ENCODE measurements around the gene TNRC6C. TPM values are rescaled to one million over a fixed set of nuclear protein-coding genes. Genes with fewer than 3 reads are reported as not detected.

TNRC6C gene
- total and polyA plus RNA-seq, 12 donors, result 2.2 to 31.4 (median 24.2) TPM

GRCh38 chr17:78037280-78037679, 78.8 kb downstream of the TNRC6C start:
- Histone ChIP-seq H3K4me1 (peaks cover 3 to 44% (median 28%) of the 10 kb centered on the region in 9 donors), H3K9me3 (no peaks in the 10 kb centered on the region), H3K36me3 (peaks cover 0 to 61% (median 6%) of the 10 kb centered on the region in 9 donors), H3K27me3 (no peaks in the 10 kb centered on the region), H3K27ac (no peak overlapping the region), H3K4me3 (no peak overlapping the region)
- WGBS, 2 donors, result 88 to 99% methylated on average over 7 of the region's 7 CpGs
- no peak for TF ChIP-seq CTCF (IDR thresholded peaks at IDR 0.05)
- DNase-seq (no peak), ATAC-seq (no peak)
- intact Hi-C loops (cut with DNase I), result no loop called here

GRCh38 chr17:78038748-78039288, 80.3 kb downstream of the TNRC6C start:
- WGBS, 2 donors, result 71 to 81% methylated on average over 11 of the region's 11 CpGs
- DNase-seq (no peak), ATAC-seq (peak in 3 of 8 donors; percentile 21 to 35 (median 23))
- H3K4me3 ChIP-seq, result no peak overlapping the region
- TF ChIP-seq CTCF (IDR thresholded peaks at IDR 0.05), result no peak
- no peaks in the 10 kb centered on the region for H3K9me3 ChIP-seq
- peak overlapping the region in 1 of 10 donors; percentile 91 for H3K27ac ChIP-seq
- H3K4me1 ChIP-seq, result peaks cover 3 to 43% (median 17%) of the 10 kb centered on the region in 9 donors
- H3K27me3 ChIP-seq, result no peaks in the 10 kb centered on the region
- peaks cover 0 to 45% (median 6%) of the 10 kb centered on the region in 9 donors for H3K36me3 ChIP-seq
- intact Hi-C loops (cut with DNase I), result no loop called here

- Histone ChIP-seq H3K4me1 (peaks cover 3 to 48% (median 17%) of the 10 kb centered on the region in 9 donors), H3K36me3 (peaks cover 0 to 41% (median 6%) of the 10 kb centered on the region in 9 donors), H3K9me3 (no peaks in the 10 kb centered on the region), H3K27ac (peak overlapping the region in 9 of 10 donors; percentile 76 to 96 (median 94)), H3K4me3 (no peak overlapping the region), H3K27me3 (no peaks in the 10 kb centered on the region)
- DNase-seq (no peak), ATAC-seq (peak in 1 of 8 donors; percentile 13)
- 89 to 90% methylated on average over 5 of the region's 5 CpGs for WGBS, 2 donors
- TF ChIP-seq CTCF (IDR thresholded peaks at IDR 0.05), result no peak
- intact Hi-C loops (cut with DNase I), result no loop called here
These were observed 81.1 kb downstream of the TNRC6C start for GRCh38 chr17:78039581-78039980.

- H3K9me3 ChIP-seq, result no peaks in the 10 kb centered on the region
- peaks cover 3 to 44% (median 19%) of the 10 kb centered on the region in 9 donors for H3K4me1 ChIP-seq
- peak overlapping the region; percentile 38 to 96 (median 92) for H3K27ac ChIP-seq
- TF ChIP-seq CTCF (IDR thresholded peaks at IDR 0.05), result peak in 4 of 9 donors; percentile 16 to 23 (median 20)
- H3K36me3 ChIP-seq, result peaks cover 0 to 31% (median 6%) of the 10 kb centered on the region in 9 donors
- intact Hi-C loops (cut with DNase I), result no loop called here
- 28 to 29% methylated on average over 44 of the region's 44 CpGs for WGBS, 2 donors
- ATAC-seq (peak; percentile 79 to 91 (median 84)), DNase-seq (peak; percentile 54 to 59)
- no peaks in the 10 kb centered on the region for H3K27me3 ChIP-seq
- H3K4me3 ChIP-seq, result peak overlapping the region in 9 of 10 donors; percentile 36 to 71 (median 58)
These were observed 82.2 kb downstream of the TNRC6C start for GRCh38 chr17:78040440-78041385.

Data from heart right ventricle (tissue), 16 donors.